Measurements from ENCODE around the gene AMFR. TPM values are rescaled to one million over a fixed set of nuclear protein-coding genes. Genes with fewer than 3 reads are reported as not detected.
"Not testable (repeated sequence)": the region's sequence is repeated elsewhere in the genome, so short reads cannot be mapped to it uniquely, and the experiment has no call there.

Gene AMFR
- total RNA-seq, 2 experiments from 2014 or later = 35.9 to 41.6 TPM

- intact Hi-C loops (cut with micrococcal nuclease) = no loop called here
- H3K9me3 Mint-ChIP-seq = peaks cover 8% of the 10 kb centered on the region
- H3K36me3 Mint-ChIP-seq (ENCODE audit: low read depth) = peaks cover 51% of the 10 kb centered on the region
- ChIA-PET POLR2A (no interaction called here), CTCF (interaction anchor here (1.1 kb wide), 1 partner anchor 9 kb away, joined by 3 read pairs; no protein-coding TSS in a partner anchor)
- no peaks in the 10 kb centered on the region for H3K27me3 Mint-ChIP-seq
- H3K4me1 Mint-ChIP-seq (ENCODE audit: low read depth) = peaks cover 3% of the 10 kb centered on the region
- H3K27ac Mint-ChIP-seq = no peak overlapping the region
- no peak for TF ChIP-seq CTCF (IDR thresholded peaks at IDR 0.05)
- H3K4me3 Mint-ChIP-seq = no peak overlapping the region
- DNase-seq (no peak), ATAC-seq (no peak)
Observed at GRCh38 chr16:56387396-56387795, 37.9 kb downstream of the AMFR start.

GRCh38 chr16:56384074-56384721 lies 41.1 kb downstream of the AMFR start:
- peaks cover 64% of the 10 kb centered on the region for H3K36me3 Mint-ChIP-seq (ENCODE audit: low read depth)
- H3K9me3 Mint-ChIP-seq = peaks cover 20% of the 10 kb centered on the region
- no peak for TF ChIP-seq CTCF (IDR thresholded peaks at IDR 0.05)
- ChIA-PET POLR2A (no interaction called here), CTCF (interaction anchor here (1.1 to 1.7 kb wide), 2 partner anchors 16 to 25 kb away, joined by 3 to 5 read pairs; no protein-coding TSS in a partner anchor)
- H3K27me3 Mint-ChIP-seq = no peaks in the 10 kb centered on the region
- no peak for ATAC-seq
- DNase-seq = no peak
- intact Hi-C loops (cut with micrococcal nuclease) = no loop called here
- no peaks in the 10 kb centered on the region for H3K4me1 Mint-ChIP-seq (ENCODE audit: low read depth)
- no peak overlapping the region for H3K27ac Mint-ChIP-seq
- no peak overlapping the region for H3K4me3 Mint-ChIP-seq

- no peak for TF ChIP-seq CTCF (IDR thresholded peaks at IDR 0.05)
- ATAC-seq (no peak), DNase-seq (no peak)
- CTCF ChIA-PET = interaction anchor here (1.1 to 1.7 kb wide), 2 partner anchors 17 to 23 kb away, joined by 3 to 5 read pairs; no protein-coding TSS in a partner anchor
- Mint-ChIP-seq H3K27ac (no peak overlapping the region), H3K9me3 (peaks cover 20% of the 10 kb centered on the region), H3K36me3 (ENCODE audit: low read depth) (peaks cover 71% of the 10 kb centered on the region), H3K4me3 (no peak overlapping the region), H3K4me1 (ENCODE audit: low read depth) (no peaks in the 10 kb centered on the region), H3K27me3 (no peaks in the 10 kb centered on the region)
- intact Hi-C loops (cut with micrococcal nuclease) = no loop called here
- POLR2A ChIA-PET = no interaction called here
Observed at GRCh38 chr16:56382901-56383355, 42.4 kb downstream of the AMFR start.

- intact Hi-C loops (cut with micrococcal nuclease) = no loop called here
- DNase-seq = no peak
- ChIA-PET CTCF (interaction anchor here (1.7 kb wide), 1 partner anchor 18 kb away, joined by 5 read pairs; no protein-coding TSS in a partner anchor), POLR2A (no interaction called here)
- peaks cover 68% of the 10 kb centered on the region for H3K36me3 Mint-ChIP-seq (ENCODE audit: low read depth)
- TF ChIP-seq CTCF (IDR thresholded peaks at IDR 0.05) = no peak
- ATAC-seq = no peak
- H3K27ac Mint-ChIP-seq = no peak overlapping the region
- no peak overlapping the region for H3K4me3 Mint-ChIP-seq
- H3K4me1 Mint-ChIP-seq (ENCODE audit: low read depth) = no peaks in the 10 kb centered on the region
- no peaks in the 10 kb centered on the region for H3K27me3 Mint-ChIP-seq
- H3K9me3 Mint-ChIP-seq = peaks cover 20% of the 10 kb centered on the region
Observed at GRCh38 chr16:56382459-56382858, 42.9 kb downstream of the AMFR start.

GRCh38 chr16:56380778-56381485 lies 44.4 kb downstream of the AMFR start:
- H3K9me3 Mint-ChIP-seq = peaks cover 20% of the 10 kb centered on the region
- H3K27me3 Mint-ChIP-seq; CTCF ChIA-PET; DNase-seq; POLR2A ChIA-PET; H3K4me1 Mint-ChIP-seq (ENCODE audit: low read depth); intact Hi-C loops (cut with micrococcal nuclease); H3K27ac Mint-ChIP-seq; H3K4me3 Mint-ChIP-seq; ATAC-seq: not testable (repeated sequence)
- peaks cover 66% of the 10 kb centered on the region for H3K36me3 Mint-ChIP-seq (ENCODE audit: low read depth)

- H3K4me1 Mint-ChIP-seq (ENCODE audit: low read depth); ATAC-seq; POLR2A ChIA-PET; intact Hi-C loops (cut with micrococcal nuclease); DNase-seq; H3K27me3 Mint-ChIP-seq; H3K4me3 Mint-ChIP-seq; H3K27ac Mint-ChIP-seq: not testable (repeated sequence)
- Mint-ChIP-seq H3K36me3 (ENCODE audit: low read depth) (peaks cover 59% of the 10 kb centered on the region), H3K9me3 (peaks cover 20% of the 10 kb centered on the region)
- CTCF ChIA-PET = interaction anchor here (0.9 kb wide), 1 partner anchor 8 kb away, joined by 3 read pairs; no protein-coding TSS in a partner anchor
Observed at GRCh38 chr16:56379044-56379443, 46.3 kb downstream of the AMFR start.

- DNase-seq; H3K27ac Mint-ChIP-seq; H3K27me3 Mint-ChIP-seq; ATAC-seq; intact Hi-C loops (cut with micrococcal nuclease); POLR2A ChIA-PET; H3K4me3 Mint-ChIP-seq; H3K9me3 Mint-ChIP-seq: not testable (repeated sequence)
- H3K4me1 Mint-ChIP-seq (ENCODE audit: low read depth) = peaks cover 17% of the 10 kb centered on the region
- CTCF ChIA-PET = interaction anchor here (0.7 to 1.1 kb wide), 2 partner anchors 19 to 34 kb away, joined by 3 read pairs; no protein-coding TSS in a partner anchor
- peaks cover 31% of the 10 kb centered on the region for H3K36me3 Mint-ChIP-seq (ENCODE audit: low read depth)
Observed at GRCh38 chr16:56375792-56376191, 49.6 kb downstream of the AMFR start.

Measured in activated CD8-positive, alpha-beta T cell treated with anti-CD3 and anti-CD28 coated beads for 36 hours (primary cell).